Activated T-cell treated with anti-CD3 and anti-CD28 coated beads for 24 hours (primary cell): Measurements from ENCODE around the gene ITIH3.

ENCODE experiments used
- DNase-seq: peaks from one replicate; pipeline ENCODE4 v3.0.0-alpha.2; 2020; ENCODE audit warnings: low read depth

The ITIH3 gene

DNA sequence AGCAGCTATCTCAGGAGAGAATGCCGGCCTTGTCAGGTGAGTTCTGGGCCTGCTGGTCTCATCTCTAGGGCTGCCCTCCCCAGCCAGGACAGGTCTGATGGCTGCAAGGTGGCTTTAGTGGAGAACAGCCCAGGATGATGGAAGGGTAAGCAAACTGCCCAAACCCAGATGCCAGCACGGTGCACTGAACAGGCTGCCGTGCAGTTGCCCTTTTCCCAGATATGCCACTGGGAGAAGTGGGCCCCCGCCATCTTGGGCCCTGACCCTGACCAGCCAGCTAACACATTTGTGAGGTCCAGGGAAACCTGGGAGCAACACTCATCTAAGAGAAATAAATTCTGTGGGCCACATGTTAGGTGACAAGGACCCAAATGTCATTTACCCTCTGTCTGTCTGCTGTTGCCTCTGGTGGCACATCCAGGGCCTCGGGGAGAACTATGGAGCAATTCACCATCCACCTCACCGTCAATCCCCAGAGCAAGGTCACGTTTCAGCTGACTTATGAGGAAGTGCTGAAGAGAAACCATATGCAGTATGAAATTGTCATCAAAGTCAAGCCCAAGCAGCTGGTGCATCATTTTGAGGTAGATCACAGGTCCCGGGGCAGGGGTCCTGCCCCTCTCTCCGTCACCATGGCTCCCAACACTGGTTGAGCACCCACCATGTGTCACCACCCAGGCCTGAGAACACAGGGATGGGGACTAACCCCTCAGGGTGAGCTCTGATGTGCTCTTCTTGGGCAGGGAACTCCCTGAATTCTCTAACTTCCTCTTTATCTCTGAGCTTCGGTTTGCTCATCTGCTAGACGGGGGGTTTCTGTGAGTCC is 15.4 kb upstream of the ITIH3 start:
- DNase-seq, result no peak

GRCh38 chr3:52779837-52780585 is 14.6 kb upstream of the ITIH3 start:
- no peak for DNase-seq

GRCh38 chr3:52781741-52782140 is 12.9 kb upstream of the ITIH3 start:
- DNase-seq, result no peak

- DNase-seq, result no peak
These were observed 12.0 kb upstream of the ITIH3 start for GRCh38 chr3:52782412-52783210.

GRCh38 chr3:52783211-52783555 is 11.4 kb upstream of the ITIH3 start:
- no peak for DNase-seq

DNA sequence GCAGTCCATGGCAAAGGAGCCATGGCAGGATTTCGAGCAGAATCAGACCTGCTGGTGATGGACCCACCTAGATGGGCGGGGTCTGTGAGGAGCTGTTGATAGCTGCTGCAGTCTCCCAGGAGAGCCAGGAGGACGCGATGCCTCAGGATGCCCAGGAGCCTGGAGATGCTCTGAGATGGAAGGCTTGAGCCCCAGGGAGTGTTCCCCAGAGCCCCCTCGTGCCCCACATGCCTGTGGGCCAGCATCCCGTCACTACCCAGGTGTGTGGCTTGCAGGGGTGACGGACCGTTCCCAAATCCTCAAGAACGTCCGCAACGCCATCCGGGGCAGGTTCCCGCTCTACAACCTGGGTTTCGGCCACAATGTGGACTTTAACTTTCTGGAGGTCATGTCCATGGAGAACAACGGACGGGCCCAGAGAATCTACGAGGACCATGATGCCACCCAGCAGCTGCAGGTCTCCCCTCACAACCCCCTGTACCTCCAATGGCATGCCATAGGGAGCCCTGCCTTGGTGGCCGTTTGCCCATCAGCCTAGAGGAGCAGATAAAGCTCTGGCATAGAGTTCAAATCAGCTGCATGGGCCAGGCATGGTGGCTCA is 10.5 kb upstream of the ITIH3 start:
- DNase-seq, result no peak

DNA sequence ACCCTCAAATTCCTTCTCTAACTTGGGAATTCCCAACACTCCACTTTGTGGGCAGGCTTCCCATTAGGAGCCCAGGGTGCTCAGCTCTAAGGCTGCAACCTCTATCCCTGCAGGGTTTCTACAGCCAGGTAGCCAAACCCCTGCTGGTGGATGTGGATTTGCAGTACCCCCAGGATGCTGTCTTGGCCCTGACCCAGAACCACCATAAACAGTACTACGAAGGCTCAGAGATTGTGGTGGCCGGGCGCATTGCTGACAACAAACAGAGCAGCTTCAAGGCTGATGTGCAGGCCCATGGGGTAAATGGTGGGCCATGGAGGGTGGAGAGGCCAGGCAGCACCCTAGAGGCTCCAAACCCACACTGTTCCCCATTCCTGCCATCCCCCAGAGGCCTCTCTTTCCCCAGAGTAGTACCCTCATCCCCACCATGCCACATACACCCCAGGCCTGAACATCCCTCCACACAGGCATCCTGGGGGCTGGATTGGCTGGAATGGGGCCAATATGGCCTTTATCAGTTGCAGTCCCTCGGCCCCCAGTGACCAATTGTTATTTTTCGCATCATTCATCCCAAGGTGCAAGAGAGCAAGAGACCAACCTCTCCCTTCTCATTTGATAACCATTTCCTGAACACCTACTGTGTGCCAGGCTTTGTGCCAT is 9.5 kb upstream of the ITIH3 start:
- no peak for DNase-seq

GRCh38 chr3:52786330-52787215 is 8.0 kb upstream of the ITIH3 start:
- DNase-seq, result no peak

GRCh38 chr3:52787246-52787645 is 7.3 kb upstream of the ITIH3 start:
- DNase-seq, result no peak

DNA sequence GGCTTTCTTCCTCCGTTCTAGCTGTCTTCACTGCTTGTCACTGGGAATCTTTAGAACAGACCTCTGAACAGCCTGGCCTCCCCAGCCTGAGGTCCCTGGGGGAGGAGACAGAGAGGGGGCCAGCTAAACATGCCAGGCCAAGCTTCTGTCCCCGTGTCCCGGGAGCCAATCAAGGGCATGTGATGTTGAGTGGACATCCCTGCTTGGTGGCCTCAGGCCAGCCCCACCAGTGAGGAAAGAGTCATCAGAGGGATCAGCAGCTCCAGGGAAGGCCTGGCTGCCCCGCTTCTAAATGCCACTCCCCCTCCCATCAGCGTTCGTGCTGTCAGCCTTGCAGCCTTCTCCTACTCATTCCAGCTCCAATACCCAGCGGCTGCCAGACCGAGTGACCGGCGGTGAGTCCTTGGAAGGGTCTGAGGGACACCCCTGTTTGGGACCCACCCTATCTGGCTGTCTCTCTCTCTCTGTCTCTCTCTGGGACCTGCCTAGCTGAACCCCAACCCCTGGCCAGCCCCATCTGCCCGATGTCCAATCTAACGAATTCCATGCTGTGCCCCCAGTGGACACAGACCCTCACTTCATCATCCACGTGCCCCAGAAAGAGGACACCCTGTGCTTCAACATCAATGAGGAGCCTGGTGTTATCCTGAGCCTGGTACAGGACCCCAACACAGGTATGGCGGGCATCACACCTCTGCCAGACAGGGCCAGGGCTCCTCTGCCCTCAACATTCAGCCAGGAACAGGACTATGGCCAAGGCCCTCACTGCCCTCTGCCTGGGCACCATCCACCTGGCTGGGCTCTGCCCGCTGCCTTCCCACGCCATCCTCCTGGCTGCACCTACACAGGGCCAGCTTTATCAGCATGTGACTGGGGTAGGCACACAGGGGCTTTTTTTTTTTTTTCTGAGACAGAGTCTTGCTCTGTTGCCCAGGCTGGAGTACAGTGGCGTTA is 6.6 kb upstream of the ITIH3 start:
- DNase-seq, result no peak

DNA sequence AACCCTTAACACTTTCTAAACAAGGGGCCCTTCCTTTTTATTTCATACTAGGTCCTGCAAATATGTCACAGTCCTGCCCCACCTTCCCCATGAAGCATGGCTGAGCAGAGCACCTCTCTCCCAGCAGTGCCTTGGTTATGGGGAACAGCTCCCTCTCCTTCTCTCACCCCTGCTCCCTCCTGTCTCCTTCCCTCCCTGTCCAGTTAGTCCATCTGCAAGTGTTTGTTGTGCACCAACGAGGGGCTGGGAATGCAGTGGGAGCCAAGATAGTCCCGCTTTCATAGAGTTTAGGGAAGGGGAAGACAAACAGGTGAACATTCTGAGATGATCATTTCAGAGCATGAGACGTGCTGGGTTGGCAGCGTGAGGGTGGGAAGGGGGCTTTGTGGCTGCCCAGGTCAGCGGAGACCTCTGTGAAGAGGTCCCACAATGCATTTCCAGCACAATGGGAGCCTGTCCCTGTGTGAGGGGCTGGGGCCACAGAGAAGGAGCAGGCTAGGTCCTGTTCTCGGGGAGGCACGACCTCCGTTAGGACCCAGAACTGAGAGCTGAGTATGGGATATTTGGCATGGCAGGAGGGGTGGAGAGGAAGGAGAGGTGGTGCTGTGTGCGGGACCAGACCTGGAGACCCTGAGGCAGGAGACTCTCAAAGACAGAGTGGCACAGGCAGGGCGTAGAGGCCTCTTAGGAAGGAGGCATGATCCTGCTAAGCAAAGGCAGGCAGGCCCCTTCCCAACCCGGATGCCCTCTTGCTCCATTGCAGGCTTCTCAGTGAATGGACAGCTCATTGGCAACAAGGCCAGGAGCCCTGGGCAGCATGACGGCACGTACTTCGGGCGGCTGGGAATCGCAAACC is 5.5 kb upstream of the ITIH3 start:
- DNase-seq, result no peak

GRCh38 chr3:52789746-52790040 is 4.9 kb upstream of the ITIH3 start:
- DNase-seq, result no peak

- DNase-seq, result no peak
These were observed 4.3 kb upstream of the ITIH3 start for GRCh38 chr3:52790337-52790736.

DNA sequence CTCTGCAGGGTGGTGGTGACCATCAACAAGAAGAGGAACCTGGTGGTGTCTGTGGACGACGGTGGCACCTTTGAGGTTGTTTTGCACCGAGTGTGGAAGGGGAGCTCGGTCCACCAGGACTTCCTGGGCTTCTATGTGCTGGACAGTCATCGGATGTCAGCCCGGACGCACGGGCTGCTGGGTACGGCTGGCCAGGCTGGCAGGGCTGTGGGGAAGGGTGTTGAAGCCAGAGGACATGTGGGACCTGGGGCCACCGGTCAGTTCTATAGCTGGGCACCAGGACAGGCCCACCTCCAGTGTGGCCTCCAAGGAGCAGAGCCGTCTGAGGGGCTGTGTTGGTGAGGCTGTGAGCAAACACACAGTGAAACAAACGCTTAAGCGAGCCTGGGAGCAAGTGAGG is 3.9 kb upstream of the ITIH3 start:
- no peak for DNase-seq

DNA sequence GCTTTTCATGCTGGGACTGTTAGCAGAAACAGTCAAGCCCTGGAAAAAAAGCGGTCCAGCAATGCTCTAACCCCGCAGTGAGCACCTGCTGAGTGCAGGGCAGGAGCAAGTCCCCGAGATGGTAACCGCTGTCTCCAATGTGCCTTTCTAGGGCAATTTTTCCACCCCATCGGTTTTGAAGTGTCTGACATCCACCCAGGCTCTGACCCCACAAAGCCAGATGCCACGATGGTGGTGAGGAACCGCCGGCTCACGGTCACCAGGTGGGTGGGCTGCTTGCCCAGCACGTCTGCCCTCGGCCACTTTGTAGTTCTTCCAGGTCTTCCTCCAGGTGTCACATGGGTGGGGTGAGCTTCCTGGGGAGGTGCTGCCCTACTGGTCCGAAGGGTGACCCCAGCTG is 3.2 kb upstream of the ITIH3 start:
- DNase-seq, result no peak

GRCh38 chr3:52791928-52792327 is 2.7 kb upstream of the ITIH3 start:
- DNase-seq, result no peak

DNA sequence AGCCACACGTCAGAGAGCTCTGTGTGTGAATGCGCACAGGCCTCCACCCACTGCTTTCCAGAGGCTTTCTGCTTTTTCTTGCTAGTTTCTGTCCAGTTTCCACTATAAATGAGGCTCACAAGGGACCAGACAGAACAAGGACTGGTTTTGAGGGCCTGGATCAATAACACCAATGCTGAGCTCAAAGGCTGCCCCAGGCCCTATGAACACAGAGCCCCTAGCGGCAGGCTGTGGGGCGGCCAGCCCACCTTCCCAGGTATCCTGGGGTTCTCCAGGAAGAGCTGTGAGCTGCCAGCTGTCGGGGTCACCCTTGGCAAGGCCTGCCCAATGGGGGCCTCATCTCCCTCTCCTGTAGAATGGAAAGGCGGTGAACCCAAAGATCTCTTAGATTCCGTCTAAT is 2.2 kb upstream of the ITIH3 start:
- DNase-seq, result no peak

- no peak for DNase-seq
These were observed 1.5 kb upstream of the ITIH3 start for GRCh38 chr3:52792961-52793695.
